Esophagus mucosa (tissue), 1 donor: ENCODE results near the gene ATP6V0A1. TPM values are rescaled to one million over a fixed set of nuclear protein-coding genes. Genes with fewer than 3 reads are reported as not detected.
"Not testable (repeated sequence)": the region's sequence is repeated elsewhere in the genome, so short reads cannot be mapped to it uniquely, and the experiment has no call there.

Experiments
- ATAC-seq: fragments of 200-7000 bp; cut with Tn5 transposase; one replicate; pipeline ENCODE4 v1.9.1; 2020
- total RNA-seq: library from RNA; stranded (reverse); gene quantifications from one replicate; pipeline ENCODE4 v1.2.4, GENCODE V29; 2023
- donor health status: DM: yes; HTN: yes; CAD: no.

The ATP6V0A1 gene
- total RNA-seq: 40.1 TPM

- peak; percentile 94 for ATAC-seq
Measured at GRCh38 chr17:42458497-42459255, at the start of gene ATP6V0A1. Gene ATP6V0A1, plus strand, starts transcription at chr17:42458878. Its CDS starts 2,017 bp downstream, at chr17:42460895.

- peak; percentile 83 for ATAC-seq
Measured at GRCh38 chr17:42409523-42410318, 49.0 kb upstream of the ATP6V0A1 start.

- ATAC-seq: no peak
Measured at GRCh38 chr17:42410319-42410685, 48.4 kb upstream of the ATP6V0A1 start.

- no peak for ATAC-seq
Measured at GRCh38 chr17:42411361-42411760, 47.3 kb upstream of the ATP6V0A1 start.

- ATAC-seq: no peak
Measured at GRCh38 chr17:42411905-42412679, 46.6 kb upstream of the ATP6V0A1 start.

- no peak for ATAC-seq
Measured at GRCh38 chr17:42413464-42414040, 45.1 kb upstream of the ATP6V0A1 start.

GRCh38 chr17:42414704-42415409 is 43.8 kb upstream of the ATP6V0A1 start:
- peak; percentile 38 for ATAC-seq

- ATAC-seq: not testable (repeated sequence)
Measured at GRCh38 chr17:42417981-42418380, 40.7 kb upstream of the ATP6V0A1 start.

- no peak for ATAC-seq
Measured at GRCh38 chr17:42421136-42421506, 37.6 kb upstream of the ATP6V0A1 start.

- ATAC-seq: peak; percentile 27
Measured at GRCh38 chr17:42421507-42422338, 37.0 kb upstream of the ATP6V0A1 start.

GRCh38 chr17:42422412-42422957 is 36.2 kb upstream of the ATP6V0A1 start:
- ATAC-seq: peak; percentile 64

- ATAC-seq: peak; percentile 83
Measured at GRCh38 chr17:42422958-42423712, 35.5 kb upstream of the ATP6V0A1 start, which contains the start of gene CAVIN1. Gene CAVIN1, minus strand, starts transcription at chr17:42423256. Its CDS starts 159 bp downstream, at chr17:42423097.

GRCh38 chr17:42423766-42424165 is 34.9 kb upstream of the ATP6V0A1 start:
- no peak for ATAC-seq

GRCh38 chr17:42424991-42425610 is 33.6 kb upstream of the ATP6V0A1 start:
- no peak for ATAC-seq

- peak; percentile 94 for ATAC-seq
Measured at GRCh38 chr17:42428141-42428944, 30.3 kb upstream of the ATP6V0A1 start.

- ATAC-seq: no peak
Measured at GRCh38 chr17:42429726-42430447, 28.8 kb upstream of the ATP6V0A1 start.

- no peak for ATAC-seq
Measured at GRCh38 chr17:42431758-42432161, 26.9 kb upstream of the ATP6V0A1 start.

- ATAC-seq: peak; percentile 59
Measured at GRCh38 chr17:42436391-42436790, 22.3 kb upstream of the ATP6V0A1 start.
